NCI-H2196 treated with DMSO at 0.1 percent for 48 hours (cell line): ENCODE results near the gene SNX22.
"Not testable (repeated sequence)": the region's sequence is repeated elsewhere in the genome, so short reads cannot be mapped to it uniquely, and the experiment has no call there.

ENCODE experiments used
- DNase-seq: peaks from one replicate; lab custom pipeline; 2025; ENCODE audit not compliant: unreplicated experiment; lab: John Stamatoyannopoulos, UW

The SNX22 gene

GRCh38 chr15:64151727-64152506, at the start of gene SNX22:
Gene SNX22 (plus strand): TSS chr15:64151731. CDS start chr15:64151776, 45 bp downstream.
- DNase-seq = no peak

- no peak for DNase-seq
Observed at GRCh38 chr15:64102497-64102896, 49.0 kb upstream of the SNX22 start.

GRCh38 chr15:64105113-64105704, 46.3 kb upstream of the SNX22 start:
- DNase-seq = no peak

- DNase-seq = no peak
Observed at GRCh38 chr15:64107337-64107736, 44.2 kb upstream of the SNX22 start.

- DNase-seq = not testable (repeated sequence)
Observed at GRCh38 chr15:64110108-64110701, 41.3 kb upstream of the SNX22 start.

- no peak for DNase-seq
Observed at GRCh38 chr15:64110950-64111678, 40.4 kb upstream of the SNX22 start.

- no peak for DNase-seq
Observed at GRCh38 chr15:64111679-64112050, 39.9 kb upstream of the SNX22 start.

- no peak for DNase-seq
Observed at GRCh38 chr15:64112073-64112772, 39.3 kb upstream of the SNX22 start.

GRCh38 chr15:64112904-64113303, 38.6 kb upstream of the SNX22 start:
- no peak for DNase-seq

- DNase-seq = no peak
Observed at GRCh38 chr15:64117759-64118487, 33.6 kb upstream of the SNX22 start.

GRCh38 chr15:64120322-64120721, 31.2 kb upstream of the SNX22 start:
- not testable (repeated sequence) for DNase-seq

- no peak for DNase-seq
Observed at GRCh38 chr15:64121614-64122013, 29.9 kb upstream of the SNX22 start.

GRCh38 chr15:64122444-64122843, 29.1 kb upstream of the SNX22 start:
- DNase-seq = no peak

GRCh38 chr15:64122936-64123351, 28.6 kb upstream of the SNX22 start:
- no peak for DNase-seq

GRCh38 chr15:64125978-64126377, 25.6 kb upstream of the SNX22 start:
- no peak for DNase-seq

- no peak for DNase-seq
Observed at GRCh38 chr15:64127521-64128270, 23.8 kb upstream of the SNX22 start.

- no peak for DNase-seq
Observed at GRCh38 chr15:64130159-64130558, 21.4 kb upstream of the SNX22 start.

- DNase-seq = no peak
Observed at GRCh38 chr15:64131547-64131946, 20.0 kb upstream of the SNX22 start.

GRCh38 chr15:64132217-64132616, 19.3 kb upstream of the SNX22 start:
- no peak for DNase-seq
